Measurements from ENCODE around the gene PPM1L. TPM values are rescaled to one million over a fixed set of nuclear protein-coding genes. Genes with fewer than 3 reads are reported as not detected.
A peak's percentile ranks its signal among the peaks of the same experiment; 100 is the strongest.

The PPM1L gene
- total and polyA plus RNA-seq, 2 of the 13 experiments (the other 11 are each of a cell fraction or from before 2014, with no cell fraction given), result 0.22 to 1.4 TPM

- TF ChIP-seq ZBTB4 (CRISPR knock-in tag; IDR thresholded peaks at IDR 0.05; ENCODE audit: borderline replicate concordance) (no peak), ZNF552 (CRISPR knock-in tag; IDR thresholded peaks at IDR 0.05; ENCODE audit: borderline replicate concordance) (no peak), ELF1 (CRISPR knock-in tag; IDR thresholded peaks at IDR 0.05) (peak; percentile 10; the same call in 1 of the 2 replicates), ARID2 (CRISPR knock-in tag; IDR thresholded peaks at IDR 0.05; ENCODE audit: borderline replicate concordance) (no peak), ZNF569 (CRISPR knock-in tag; IDR thresholded peaks at IDR 0.05; ENCODE audit: borderline replicate concordance) (no peak), HNF1A (IDR thresholded peaks at IDR 0.05; ENCODE audit: low read depth) (no peak), HNF1A (CRISPR knock-in tag; IDR thresholded peaks at IDR 0.05; ENCODE audit: borderline replicate concordance) (0 out of 2 replicates have a peak, but pooled peaks have one; percentile 42), KAT8 (CRISPR knock-in tag; IDR thresholded peaks at IDR 0.05) (no peak), SMAD1 (CRISPR knock-in tag; IDR thresholded peaks at IDR 0.05; ENCODE audit: borderline replicate concordance, low read depth) (no peak), SOX13 (IDR thresholded peaks at IDR 0.05) (no peak), SOX13 (CRISPR knock-in tag; conservative IDR thresholded peaks at IDR 0.05 in 1 of 2, IDR thresholded peaks at IDR 0.05 in 1 of 2) (peak in 1 of 2 experiments; percentile 3; a peak in 1 of 4 replicates), RBM39 (IDR thresholded peaks at IDR 0.05; ENCODE audit: low read depth, low read length, poor library complexity, severe bottlenecking) (no peak), ZNF564 (CRISPR knock-in tag; IDR thresholded peaks at IDR 0.05) (0 out of 2 replicates have a peak, but pooled peaks have one; percentile 48), ZNF274 (CRISPR knock-in tag; IDR thresholded peaks at IDR 0.05) (no peak), MAFF (IDR thresholded peaks at IDR 0.05; ENCODE audit: low read depth, low read length) (no peak), MBD4 (IDR thresholded peaks at IDR 0.05; ENCODE audit: borderline replicate concordance, low read length) (no peak), EEA1 (CRISPR knock-in tag; IDR thresholded peaks at IDR 0.05; ENCODE audit: borderline replicate concordance) (no peak), ZNF678 (CRISPR knock-in tag; IDR thresholded peaks at IDR 0.05) (no peak), ZNF841 (CRISPR knock-in tag; IDR thresholded peaks at IDR 0.05; ENCODE audit: borderline replicate concordance) (no peak)
- TF ChIP-seq, protein P1, sequence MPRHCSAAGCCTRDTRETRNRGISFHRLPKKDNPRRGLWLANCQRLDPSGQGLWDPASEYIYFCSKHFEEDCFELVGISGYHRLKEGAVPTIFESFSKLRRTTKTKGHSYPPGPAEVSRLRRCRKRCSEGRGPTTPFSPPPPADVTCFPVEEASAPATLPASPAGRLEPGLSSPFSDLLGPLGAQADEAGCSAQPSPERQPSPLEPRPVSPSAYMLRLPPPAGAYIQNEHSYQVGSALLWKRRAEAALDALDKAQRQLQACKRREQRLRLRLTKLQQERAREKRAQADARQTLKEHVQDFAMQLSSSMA (CRISPR knock-in tag; IDR thresholded peaks at IDR 0.05), result no peak
These were observed 930 bp upstream of the PPM1L start (continued) for GRCh38 chr3:160754855-160755747.

Data from HepG2 (cell line).